Muscle layer of colon (tissue), 2 donors: Measurements from ENCODE around the gene TMEM182.

Experiments used
- H3K27ac ChIP-seq: one replicate; pipeline ENCODE4 v1.7.0; 2013; ENCODE audit warnings: low read depth, mild to moderate bottlenecking, low read length, moderate library complexity
- H3K27me3 ChIP-seq, 2 donors: one replicate each; pipeline ENCODE4 v1.7.0; 2013; ENCODE audit warnings: low read length in 2 of 2, mild to moderate bottlenecking in 2 of 2; ENCODE audit not compliant: insufficient read depth in 2 of 2, control insufficient read depth in 1 of 2
- H3K36me3 ChIP-seq: one replicate; pipeline ENCODE4 v1.7.0; 2013; ENCODE audit warnings: mild to moderate bottlenecking, low read length; ENCODE audit not compliant: insufficient read depth
- H3K4me1 ChIP-seq: one replicate; pipeline ENCODE4 v1.7.0; 2013; ENCODE audit warnings: mild to moderate bottlenecking, low read length; ENCODE audit not compliant: insufficient read depth
- H3K4me3 ChIP-seq, 2 donors: one replicate each; pipeline ENCODE4 v1.7.0; 2013; ENCODE audit warnings: low read length in 2 of 2, low read depth in 1 of 2, mild to moderate bottlenecking in 1 of 2, moderate library complexity in 1 of 2
- H3K9ac ChIP-seq: one replicate; pipeline ENCODE4 v1.7.0; 2013; ENCODE audit warnings: low read length
- H3K9me3 ChIP-seq: one replicate; pipeline ENCODE4 v1.7.0; 2013; ENCODE audit warnings: mild to moderate bottlenecking, low read length
- donor health status: abdominal sarcoma.
- donor health status: Adenocarcinoma of cecum.

Gene TMEM182

DNA sequence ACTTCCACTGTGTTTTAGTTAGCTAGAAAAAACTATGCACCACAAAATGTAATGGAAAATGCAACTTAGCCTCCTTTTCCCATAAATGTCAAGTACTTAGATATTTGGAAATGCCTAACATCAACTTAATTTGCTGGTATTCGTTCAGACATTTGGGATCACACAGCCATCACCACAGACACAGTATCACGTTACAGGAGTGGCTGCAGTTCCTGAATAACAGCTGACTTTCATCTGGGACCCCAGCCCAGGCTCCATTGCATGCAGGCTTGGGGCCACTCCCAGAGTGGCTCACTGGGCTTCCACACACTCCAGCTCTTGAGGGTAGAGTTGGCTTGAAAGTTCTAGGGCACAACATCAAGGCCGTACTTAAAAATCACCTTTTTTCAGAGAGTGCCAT, 9.3 kb downstream of the TMEM182 start:
- Histone ChIP-seq H3K9ac (no peak overlapping the region), H3K4me1 (no peaks in the 10 kb centered on the region), H3K27me3 (no peaks in the 10 kb centered on the region), H3K27ac (no peak overlapping the region), H3K9me3 (no peaks in the 10 kb centered on the region), H3K4me3 (no peak overlapping the region), H3K36me3 (no peaks in the 10 kb centered on the region)

- H3K4me3 ChIP-seq, result no peak overlapping the region
- H3K4me1 ChIP-seq, result no peaks in the 10 kb centered on the region
- no peaks in the 10 kb centered on the region for H3K27me3 ChIP-seq
- H3K9me3 ChIP-seq, result no peaks in the 10 kb centered on the region
- H3K36me3 ChIP-seq, result no peaks in the 10 kb centered on the region
- no peak overlapping the region for H3K9ac ChIP-seq
- no peak overlapping the region for H3K27ac ChIP-seq
These were observed 10.8 kb downstream of the TMEM182 start for GRCh38 chr2:102772659-102773058.

DNA sequence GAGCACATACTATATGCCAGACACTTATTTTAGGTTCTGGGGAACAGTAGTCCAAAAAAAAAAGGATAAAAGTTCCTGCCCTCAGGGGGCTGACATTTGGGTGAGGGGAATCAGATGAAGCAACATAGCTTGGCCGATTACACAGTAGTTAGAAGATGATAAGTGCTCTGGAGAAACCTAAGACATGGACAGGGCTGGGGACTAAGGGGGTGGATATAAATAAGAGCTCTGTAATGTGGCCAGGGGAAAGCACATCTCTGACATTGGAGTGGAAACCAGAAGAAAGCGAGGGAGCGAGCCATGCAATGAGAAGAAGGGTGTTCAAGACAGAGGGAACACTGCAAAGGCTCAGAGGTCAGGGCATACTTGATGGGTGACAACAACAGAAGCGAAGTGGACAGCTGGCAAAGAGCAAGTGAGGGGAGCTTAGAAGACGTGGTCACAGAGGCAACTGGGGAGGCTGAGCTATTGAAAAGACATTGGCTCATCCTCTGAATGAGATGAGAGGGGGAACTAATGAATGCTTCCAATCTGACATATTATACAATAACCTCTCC, 11.4 kb downstream of the TMEM182 start:
- Histone ChIP-seq H3K27me3 (no peaks in the 10 kb centered on the region), H3K9ac (no peak overlapping the region), H3K4me3 (no peak overlapping the region), H3K9me3 (no peaks in the 10 kb centered on the region), H3K36me3 (no peaks in the 10 kb centered on the region), H3K4me1 (no peaks in the 10 kb centered on the region), H3K27ac (no peak overlapping the region)

DNA sequence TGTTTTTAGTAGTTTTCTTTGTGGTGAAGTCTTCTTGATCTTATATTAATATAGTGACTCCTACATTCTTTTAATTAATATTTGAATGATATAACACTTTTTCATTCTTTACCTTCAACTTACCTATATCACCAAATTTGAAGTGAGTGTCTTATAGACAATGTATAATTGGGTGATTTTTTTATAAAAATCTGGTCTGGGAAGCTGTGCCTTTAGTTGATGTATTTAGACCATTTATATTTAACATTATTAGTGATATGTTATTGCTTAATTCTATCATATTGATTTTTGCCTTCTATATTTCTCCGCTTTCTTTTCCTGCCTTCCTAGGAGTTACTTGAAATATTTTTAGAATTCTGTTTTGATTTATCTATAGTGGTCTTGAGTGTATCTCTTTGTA, 16.4 kb downstream of the TMEM182 start:
- Histone ChIP-seq H3K36me3 (no peaks in the 10 kb centered on the region), H3K9ac (no peak overlapping the region), H3K9me3 (no peaks in the 10 kb centered on the region), H3K27ac (no peak overlapping the region), H3K4me1 (peaks cover under 1% of the 10 kb centered on the region), H3K27me3 (no peaks in the 10 kb centered on the region), H3K4me3 (no peak overlapping the region)

GRCh38 chr2:102780467-102780866, 18.6 kb downstream of the TMEM182 start:
- no peak overlapping the region for H3K27ac ChIP-seq
- no peaks in the 10 kb centered on the region for H3K27me3 ChIP-seq
- H3K9ac ChIP-seq, result no peak overlapping the region
- H3K4me3 ChIP-seq, result no peak overlapping the region
- H3K36me3 ChIP-seq, result no peaks in the 10 kb centered on the region
- H3K4me1 ChIP-seq, result peaks cover 7% of the 10 kb centered on the region
- no peaks in the 10 kb centered on the region for H3K9me3 ChIP-seq

DNA sequence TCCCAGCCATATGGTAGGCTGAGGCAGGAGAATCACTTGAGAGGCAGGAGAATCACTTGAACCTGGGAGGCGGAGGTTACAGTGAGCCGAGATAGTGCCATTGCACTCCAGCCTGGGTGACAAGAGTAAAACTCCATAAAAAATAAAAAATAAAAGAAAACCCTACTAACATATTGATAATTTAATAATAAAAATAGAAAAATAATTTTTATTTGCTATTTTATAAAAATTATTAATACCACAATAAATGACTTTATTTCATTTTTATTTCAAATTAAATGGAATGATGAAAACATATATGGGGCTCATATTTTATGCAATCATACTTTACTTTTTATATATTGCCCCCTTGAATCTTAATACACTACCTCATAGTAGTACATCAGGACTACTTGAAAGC, 20.4 kb downstream of the TMEM182 start:
- Histone ChIP-seq H3K36me3 (no peaks in the 10 kb centered on the region), H3K4me1 (peaks cover 7% of the 10 kb centered on the region), H3K27me3 (no peaks in the 10 kb centered on the region), H3K9ac (no peak overlapping the region), H3K4me3 (no peak overlapping the region), H3K27ac (no peak overlapping the region), H3K9me3 (no peaks in the 10 kb centered on the region)

GRCh38 chr2:102782933-102783332, 21.1 kb downstream of the TMEM182 start:
- no peak overlapping the region for H3K9ac ChIP-seq
- H3K4me1 ChIP-seq, result peaks cover 8% of the 10 kb centered on the region
- H3K36me3 ChIP-seq, result no peaks in the 10 kb centered on the region
- H3K4me3 ChIP-seq, result no peak overlapping the region
- H3K27me3 ChIP-seq, result no peaks in the 10 kb centered on the region
- H3K27ac ChIP-seq, result no peak overlapping the region
- no peaks in the 10 kb centered on the region for H3K9me3 ChIP-seq

GRCh38 chr2:102783506-102784183, 21.8 kb downstream of the TMEM182 start:
- no peak overlapping the region for H3K9ac ChIP-seq
- no peaks in the 10 kb centered on the region for H3K36me3 ChIP-seq
- peaks cover 15% of the 10 kb centered on the region for H3K4me1 ChIP-seq
- no peak overlapping the region for H3K27ac ChIP-seq
- H3K4me3 ChIP-seq, result no peak overlapping the region
- H3K9me3 ChIP-seq, result no peaks in the 10 kb centered on the region
- no peaks in the 10 kb centered on the region for H3K27me3 ChIP-seq

DNA sequence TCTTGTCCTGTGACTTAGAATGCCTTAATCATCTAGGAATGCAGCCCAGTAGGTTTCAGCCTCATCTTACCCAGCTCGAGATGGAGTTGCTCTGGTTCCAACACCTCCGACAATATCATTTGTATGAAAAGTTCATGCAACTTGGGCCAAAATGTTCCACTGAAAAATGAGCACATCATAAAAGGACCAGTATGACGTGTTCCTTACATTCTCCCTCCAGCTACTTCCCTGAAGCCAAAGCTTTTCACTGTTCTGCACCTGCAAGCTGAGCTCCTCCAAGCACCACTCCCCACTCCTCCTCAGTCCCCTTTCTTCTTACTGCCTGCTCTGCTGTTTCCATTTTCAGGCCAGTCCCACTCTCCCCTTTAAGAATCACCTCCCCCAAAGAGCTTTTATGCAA, 23.1 kb downstream of the TMEM182 start:
- no peaks in the 10 kb centered on the region for H3K27me3 ChIP-seq
- H3K4me3 ChIP-seq, result no peak overlapping the region
- no peaks in the 10 kb centered on the region for H3K36me3 ChIP-seq
- H3K9ac ChIP-seq, result no peak overlapping the region
- no peaks in the 10 kb centered on the region for H3K9me3 ChIP-seq
- H3K27ac ChIP-seq, result no peak overlapping the region
- H3K4me1 ChIP-seq, result peaks cover 28% of the 10 kb centered on the region

GRCh38 chr2:102788216-102788884, 26.5 kb downstream of the TMEM182 start:
- Histone ChIP-seq H3K9me3 (no peaks in the 10 kb centered on the region), H3K27ac (peak overlapping the region; percentile 28), H3K36me3 (no peaks in the 10 kb centered on the region), H3K27me3 (no peaks in the 10 kb centered on the region), H3K4me1 (peaks cover 30% of the 10 kb centered on the region), H3K9ac (no peak overlapping the region), H3K4me3 (no peak overlapping the region)

DNA sequence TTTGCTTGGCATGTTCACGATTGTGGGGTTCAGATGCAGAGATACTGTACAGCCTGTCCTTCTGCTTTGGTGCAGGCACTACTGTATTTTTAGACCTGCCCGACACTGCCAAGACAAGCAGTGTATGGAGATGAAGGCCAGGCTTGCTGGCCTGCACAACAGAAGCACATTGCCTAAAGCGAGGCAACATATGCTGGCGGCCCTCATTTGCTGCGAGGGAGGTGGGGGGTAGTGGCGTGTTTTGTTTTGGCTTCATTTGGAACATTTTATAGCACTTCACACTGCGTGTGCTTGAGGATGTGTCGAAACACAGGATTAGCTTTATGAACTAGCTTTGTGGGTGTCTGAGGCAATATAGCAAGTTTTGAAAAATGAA, 27.0 kb downstream of the TMEM182 start:
- Histone ChIP-seq H3K27me3 (no peaks in the 10 kb centered on the region), H3K4me3 (no peak overlapping the region), H3K4me1 (peaks cover 25% of the 10 kb centered on the region), H3K27ac (peak overlapping the region; percentile 28), H3K9ac (no peak overlapping the region), H3K9me3 (no peaks in the 10 kb centered on the region), H3K36me3 (no peaks in the 10 kb centered on the region)
